ENCODE data around the gene RPL27A. TPM values are rescaled to one million over a fixed set of nuclear protein-coding genes. Genes with fewer than 3 reads are reported as not detected.

Gene RPL27A
- total and polyA plus RNA-seq, 2 of the 8 experiments (the other 6 are each of a cell fraction or from before 2014, with no cell fraction given), result 1,756 to 1,777 TPM

DNA sequence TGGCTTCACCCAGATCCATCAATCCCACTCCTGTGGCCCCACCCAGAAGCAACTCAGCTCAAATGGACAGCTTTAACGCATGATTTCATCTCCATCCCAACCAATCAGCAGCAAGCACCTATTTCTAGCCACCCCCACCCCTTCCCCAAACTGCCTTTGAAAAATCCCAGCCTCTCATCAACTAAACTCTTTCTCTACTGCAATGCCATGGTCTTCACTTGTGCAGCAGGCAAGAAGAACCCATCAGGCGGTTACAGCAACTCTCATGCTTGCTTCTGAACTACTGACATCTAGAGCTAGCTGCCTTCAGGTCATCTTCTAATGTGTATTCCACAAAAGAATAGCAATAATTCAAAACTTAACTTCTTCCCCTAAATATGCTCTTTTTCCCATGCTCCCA, 46.5 kb upstream of the RPL27A start (continued):
- TF ChIP-seq, protein P1, sequence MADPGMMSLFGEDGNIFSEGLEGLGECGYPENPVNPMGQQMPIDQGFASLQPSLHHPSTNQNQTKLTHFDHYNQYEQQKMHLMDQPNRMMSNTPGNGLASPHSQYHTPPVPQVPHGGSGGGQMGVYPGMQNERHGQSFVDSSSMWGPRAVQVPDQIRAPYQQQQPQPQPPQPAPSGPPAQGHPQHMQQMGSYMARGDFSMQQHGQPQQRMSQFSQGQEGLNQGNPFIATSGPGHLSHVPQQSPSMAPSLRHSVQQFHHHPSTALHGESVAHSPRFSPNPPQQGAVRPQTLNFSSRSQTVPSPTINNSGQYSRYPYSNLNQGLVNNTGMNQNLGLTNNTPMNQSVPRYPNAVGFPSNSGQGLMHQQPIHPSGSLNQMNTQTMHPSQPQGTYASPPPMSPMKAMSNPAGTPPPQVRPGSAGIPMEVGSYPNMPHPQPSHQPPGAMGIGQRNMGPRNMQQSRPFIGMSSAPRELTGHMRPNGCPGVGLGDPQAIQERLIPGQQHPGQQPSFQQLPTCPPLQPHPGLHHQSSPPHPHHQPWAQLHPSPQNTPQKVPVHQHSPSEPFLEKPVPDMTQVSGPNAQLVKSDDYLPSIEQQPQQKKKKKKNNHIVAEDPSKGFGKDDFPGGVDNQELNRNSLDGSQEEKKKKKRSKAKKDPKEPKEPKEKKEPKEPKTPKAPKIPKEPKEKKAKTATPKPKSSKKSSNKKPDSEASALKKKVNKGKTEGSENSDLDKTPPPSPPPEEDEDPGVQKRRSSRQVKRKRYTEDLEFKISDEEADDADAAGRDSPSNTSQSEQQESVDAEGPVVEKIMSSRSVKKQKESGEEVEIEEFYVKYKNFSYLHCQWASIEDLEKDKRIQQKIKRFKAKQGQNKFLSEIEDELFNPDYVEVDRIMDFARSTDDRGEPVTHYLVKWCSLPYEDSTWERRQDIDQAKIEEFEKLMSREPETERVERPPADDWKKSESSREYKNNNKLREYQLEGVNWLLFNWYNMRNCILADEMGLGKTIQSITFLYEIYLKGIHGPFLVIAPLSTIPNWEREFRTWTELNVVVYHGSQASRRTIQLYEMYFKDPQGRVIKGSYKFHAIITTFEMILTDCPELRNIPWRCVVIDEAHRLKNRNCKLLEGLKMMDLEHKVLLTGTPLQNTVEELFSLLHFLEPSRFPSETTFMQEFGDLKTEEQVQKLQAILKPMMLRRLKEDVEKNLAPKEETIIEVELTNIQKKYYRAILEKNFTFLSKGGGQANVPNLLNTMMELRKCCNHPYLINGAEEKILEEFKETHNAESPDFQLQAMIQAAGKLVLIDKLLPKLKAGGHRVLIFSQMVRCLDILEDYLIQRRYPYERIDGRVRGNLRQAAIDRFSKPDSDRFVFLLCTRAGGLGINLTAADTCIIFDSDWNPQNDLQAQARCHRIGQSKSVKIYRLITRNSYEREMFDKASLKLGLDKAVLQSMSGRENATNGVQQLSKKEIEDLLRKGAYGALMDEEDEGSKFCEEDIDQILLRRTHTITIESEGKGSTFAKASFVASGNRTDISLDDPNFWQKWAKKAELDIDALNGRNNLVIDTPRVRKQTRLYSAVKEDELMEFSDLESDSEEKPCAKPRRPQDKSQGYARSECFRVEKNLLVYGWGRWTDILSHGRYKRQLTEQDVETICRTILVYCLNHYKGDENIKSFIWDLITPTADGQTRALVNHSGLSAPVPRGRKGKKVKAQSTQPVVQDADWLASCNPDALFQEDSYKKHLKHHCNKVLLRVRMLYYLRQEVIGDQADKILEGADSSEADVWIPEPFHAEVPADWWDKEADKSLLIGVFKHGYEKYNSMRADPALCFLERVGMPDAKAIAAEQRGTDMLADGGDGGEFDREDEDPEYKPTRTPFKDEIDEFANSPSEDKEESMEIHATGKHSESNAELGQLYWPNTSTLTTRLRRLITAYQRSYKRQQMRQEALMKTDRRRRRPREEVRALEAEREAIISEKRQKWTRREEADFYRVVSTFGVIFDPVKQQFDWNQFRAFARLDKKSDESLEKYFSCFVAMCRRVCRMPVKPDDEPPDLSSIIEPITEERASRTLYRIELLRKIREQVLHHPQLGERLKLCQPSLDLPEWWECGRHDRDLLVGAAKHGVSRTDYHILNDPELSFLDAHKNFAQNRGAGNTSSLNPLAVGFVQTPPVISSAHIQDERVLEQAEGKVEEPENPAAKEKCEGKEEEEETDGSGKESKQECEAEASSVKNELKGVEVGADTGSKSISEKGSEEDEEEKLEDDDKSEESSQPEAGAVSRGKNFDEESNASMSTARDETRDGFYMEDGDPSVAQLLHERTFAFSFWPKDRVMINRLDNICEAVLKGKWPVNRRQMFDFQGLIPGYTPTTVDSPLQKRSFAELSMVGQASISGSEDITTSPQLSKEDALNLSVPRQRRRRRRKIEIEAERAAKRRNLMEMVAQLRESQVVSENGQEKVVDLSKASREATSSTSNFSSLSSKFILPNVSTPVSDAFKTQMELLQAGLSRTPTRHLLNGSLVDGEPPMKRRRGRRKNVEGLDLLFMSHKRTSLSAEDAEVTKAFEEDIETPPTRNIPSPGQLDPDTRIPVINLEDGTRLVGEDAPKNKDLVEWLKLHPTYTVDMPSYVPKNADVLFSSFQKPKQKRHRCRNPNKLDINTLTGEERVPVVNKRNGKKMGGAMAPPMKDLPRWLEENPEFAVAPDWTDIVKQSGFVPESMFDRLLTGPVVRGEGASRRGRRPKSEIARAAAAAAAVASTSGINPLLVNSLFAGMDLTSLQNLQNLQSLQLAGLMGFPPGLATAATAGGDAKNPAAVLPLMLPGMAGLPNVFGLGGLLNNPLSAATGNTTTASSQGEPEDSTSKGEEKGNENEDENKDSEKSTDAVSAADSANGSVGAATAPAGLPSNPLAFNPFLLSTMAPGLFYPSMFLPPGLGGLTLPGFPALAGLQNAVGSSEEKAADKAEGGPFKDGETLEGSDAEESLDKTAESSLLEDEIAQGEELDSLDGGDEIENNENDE (IDR thresholded peaks at IDR 0.05; ENCODE audit: insufficient replicate concordance, low read length), result no peak

Measured in H1 (cell line).